ENCODE measurements around the gene RPL13A. TPM values are rescaled to one million over a fixed set of nuclear protein-coding genes. Genes with fewer than 3 reads are reported as not detected.

Gene RPL13A
- total and polyA plus RNA-seq, 2 experiments from 2014 or later = 2,105 to 2,412 TPM

GRCh38 chr19:49497047-49497788 lies 9.8 kb downstream of the RPL13A start:
- Mint-ChIP-seq H3K36me3 (ENCODE audit: low read depth) (peaks cover 58% of the 10 kb centered on the region), H3K4me1 (peaks cover 34% of the 10 kb centered on the region), H3K9me3 (peaks cover 11% of the 10 kb centered on the region; the same call in 1 of the 3 replicates), H3K27ac (peak overlapping the region; percentile 98), H3K4me3 (peak overlapping the region; percentile 94), H3K27me3 (ENCODE audit: insufficient read depth, low read depth, poor library complexity) (peaks cover 57% of the 10 kb centered on the region)
- peaks cover 66% of the 10 kb centered on the region for H3F3A ChIP-seq (replicated peaks; ENCODE audit: low read depth)
- H3K27me3 ChIP-seq (ENCODE audit: insufficient read depth) = no peaks in the 10 kb centered on the region
- peak overlapping the region; percentile 100 for H3K4me2 ChIP-seq
- peaks cover 19% of the 10 kb centered on the region for H4K20me1 ChIP-seq (replicated peaks; ENCODE audit: insufficient read depth)
- peaks cover 24% of the 10 kb centered on the region for H3K36me3 ChIP-seq (ENCODE audit: insufficient read depth)
- peaks cover 42% of the 10 kb centered on the region for H3K4me1 ChIP-seq (ENCODE audit: insufficient read depth)
- peak overlapping the region; percentile 99 for H3K27ac ChIP-seq (ENCODE audit: low read depth)
- peaks cover 26% of the 10 kb centered on the region for H3K79me2 ChIP-seq (replicated peaks; ENCODE audit: insufficient read depth)
- no peaks in the 10 kb centered on the region for H3K9me2 ChIP-seq (ENCODE audit: insufficient read depth)
- ATAC-seq = peak; percentile 0; the same call in 1 of the 3 replicates
- peak; percentile 78 for DNase-seq (ENCODE audit: low spot score)
- H3K4me3 ChIP-seq = peak overlapping the region; percentile 100
- H2AFZ ChIP-seq = no peak overlapping the region
- TF ChIP-seq NANOG (IDR thresholded peaks at IDR 0.05; ENCODE audit: borderline replicate concordance) (no peak), CREB1 (CRISPR knock-in tag; IDR thresholded peaks at IDR 0.05; ENCODE audit: low read depth) (peak; percentile 44; the same call in 1 of the 2 replicates), CTCF (conservative IDR thresholded peaks at IDR 0.05; ENCODE audit: low read depth in 2 of 2) (no peak)

- H3K27me3 Mint-ChIP-seq (ENCODE audit: insufficient read depth, low read depth, poor library complexity) = peaks cover 55% of the 10 kb centered on the region
- H3K79me2 ChIP-seq (replicated peaks; ENCODE audit: insufficient read depth) = peaks cover 26% of the 10 kb centered on the region
- H3F3A ChIP-seq (replicated peaks; ENCODE audit: low read depth) = peaks cover 64% of the 10 kb centered on the region
- peak overlapping the region; percentile 100 for H3K4me2 ChIP-seq
- H3K27me3 ChIP-seq (ENCODE audit: insufficient read depth) = no peaks in the 10 kb centered on the region
- no peak overlapping the region for H2AFZ ChIP-seq
- DNase-seq (ENCODE audit: low spot score) = no peak
- H3K36me3 ChIP-seq (ENCODE audit: insufficient read depth) = peaks cover 24% of the 10 kb centered on the region
- peaks cover 19% of the 10 kb centered on the region for H4K20me1 ChIP-seq (replicated peaks; ENCODE audit: insufficient read depth)
- peak overlapping the region; percentile 99 for H3K27ac ChIP-seq (ENCODE audit: low read depth)
- peak overlapping the region; percentile 100 for H3K4me3 ChIP-seq
- peak overlapping the region; percentile 98; the same call in 1 of the 2 replicates for H3K27ac Mint-ChIP-seq
- peaks cover 10% of the 10 kb centered on the region; the same call in 1 of the 3 replicates for H3K9me3 Mint-ChIP-seq
- ATAC-seq = no peak
- no peaks in the 10 kb centered on the region for H3K9me2 ChIP-seq (ENCODE audit: insufficient read depth)
- H3K36me3 Mint-ChIP-seq (ENCODE audit: low read depth) = peaks cover 52% of the 10 kb centered on the region
- H3K4me3 Mint-ChIP-seq = peak overlapping the region; percentile 94
- H3K4me1 ChIP-seq (ENCODE audit: insufficient read depth) = peaks cover 42% of the 10 kb centered on the region
- H3K4me1 Mint-ChIP-seq = peaks cover 34% of the 10 kb centered on the region
- TF ChIP-seq POLR2AphosphoS5 (IDR thresholded peaks at IDR 0.05; ENCODE audit: low read depth) = peak; percentile 5; the same call in 1 of the 2 replicates
- TF ChIP-seq CTCF (conservative IDR thresholded peaks at IDR 0.05; ENCODE audit: low read depth in 2 of 2) = no peak
Observed at GRCh38 chr19:49497789-49498103, 10.3 kb downstream of the RPL13A start.

Data from GM23338 (cell line).